Body of pancreas (tissue), 4 donors: ENCODE results near the gene PITX2. TPM values are rescaled to one million over a fixed set of nuclear protein-coding genes. Genes with fewer than 3 reads are reported as not detected.

Source experiments
- ATAC-seq: fragments of 150-250 bp; one replicate; pipeline ENCODE4 v1.9.1; 2016
- DNase-seq, 4 donors: peaks; one replicate each; pipeline ENCODE4 v3.0.0-alpha.2; 2019
- H3K27ac ChIP-seq, 4 donors: fragments of 200-600 bp; sonication (generic); 1 replicate in 3 of 4; 2 replicates in 1 of 4; pipeline versions ENCODE4 v1.5.1 to v1.6.1; 2016 to 2019; ENCODE audit warnings: mild to moderate bottlenecking in 1 of 4, mixed read lengths in 1 of 4, moderate library complexity in 1 of 4
- H3K27me3 ChIP-seq, 2 donors: fragments of 200-600 bp; sonication (generic); one replicate each; pipeline ENCODE4 v1.6.0; 2016; ENCODE audit warnings: mild to moderate bottlenecking in 1 of 2
- H3K36me3 ChIP-seq, 2 donors: fragments of 200-600 bp; sonication (generic); replicated peaks in 1 of 2; 2 replicates each; pipeline ENCODE4 v1.5.1; 2016; ENCODE audit warnings: low read depth in 2 of 2; ENCODE audit not compliant: insufficient read depth in 1 of 2
- H3K4me1 ChIP-seq: fragments of 200-600 bp; sonication (generic); one replicate; pipeline ENCODE4 v1.6.0; 2016
- H3K4me3 ChIP-seq, 2 donors: fragments of 200-600 bp; sonication (generic); 1 replicate in 1 of 2; 2 replicates in 1 of 2; pipeline ENCODE4 v1.5.1; 2016 to 2019
- H3K9me3 ChIP-seq, 3 donors: fragments of 200-600 bp; sonication (generic); 1 replicate in 2 of 3; 2 replicates in 1 of 3; pipeline ENCODE4 v1.5.1; 2016
- POLR2A ChIP-seq, 3 donors: fragments of 450-650 bp; IDR thresholded peaks; one replicate each; pipeline ENCODE4 v1.6.1; 2016; ENCODE audit warnings: antibody characterized with exemption in 3 of 3, mild to moderate bottlenecking in 2 of 3
- WGBS, 2 donors: methylation state at CpG; one replicate each; pipeline ENCODE4 v1.1.5; 2017; 5-methylcytosine and 5-hydroxymethylcytosine counted together
- intact Hi-C: fragments of 100-400 bp; cut with DNase I; formaldehyde crosslinking; loops from one replicate; pipeline ENCODE4 v1.15.1; 2023
- total RNA-seq, 2 donors: library from RNA; depleted of rRNA; stranded (reverse); fragments of >200 nt; gene quantifications; one replicate each; pipeline ENCODE4 v1.1.0, GENCODE V29; 2016
- TF ChIP-seq, protein P1 (sequence below), 7 experiments: fragments of 450-650 bp in 4 of 7; fragments of 200-600 bp in 3 of 7; sonication (generic) in 3 of 7; IDR thresholded peaks; one replicate each; pipeline ENCODE4 v1.5.1; 2016 to 2019; ENCODE audit warnings: antibody characterized with exemption in 7 of 7

PITX2 gene
- total RNA-seq, 2 donors from 2014 or later = not detected

DNA sequence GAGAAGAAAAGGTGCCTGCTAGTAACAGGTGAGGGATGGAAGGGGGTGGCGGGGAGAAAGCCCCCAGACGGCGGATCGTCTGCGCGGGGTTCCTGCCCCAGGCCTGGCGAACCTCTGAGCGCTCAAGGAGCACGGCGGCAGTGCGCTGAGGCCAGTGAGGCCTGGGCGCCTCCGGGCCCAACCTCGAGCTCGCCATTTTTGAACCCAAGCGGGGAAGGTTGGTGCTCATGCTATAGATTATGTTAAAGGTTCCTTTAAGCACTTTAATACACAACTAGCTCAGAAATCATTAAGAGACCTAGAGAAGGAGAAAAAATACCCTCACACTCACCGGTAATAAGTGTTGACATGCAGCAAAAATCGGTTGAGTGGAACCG, 7.9 kb downstream of the PITX2 start:
- intact Hi-C loops = no loop called here
- H3K9me3 ChIP-seq = peaks cover 0 to 2% (median 0%) of the 10 kb centered on the region in 3 donors
- 13 to 31% methylated on average over 13 to 19 of the region's 19 CpGs for WGBS, 2 donors
- TF ChIP-seq POLR2A (IDR thresholded peaks at IDR 0.05) = no peak
- TF ChIP-seq, protein P1, sequence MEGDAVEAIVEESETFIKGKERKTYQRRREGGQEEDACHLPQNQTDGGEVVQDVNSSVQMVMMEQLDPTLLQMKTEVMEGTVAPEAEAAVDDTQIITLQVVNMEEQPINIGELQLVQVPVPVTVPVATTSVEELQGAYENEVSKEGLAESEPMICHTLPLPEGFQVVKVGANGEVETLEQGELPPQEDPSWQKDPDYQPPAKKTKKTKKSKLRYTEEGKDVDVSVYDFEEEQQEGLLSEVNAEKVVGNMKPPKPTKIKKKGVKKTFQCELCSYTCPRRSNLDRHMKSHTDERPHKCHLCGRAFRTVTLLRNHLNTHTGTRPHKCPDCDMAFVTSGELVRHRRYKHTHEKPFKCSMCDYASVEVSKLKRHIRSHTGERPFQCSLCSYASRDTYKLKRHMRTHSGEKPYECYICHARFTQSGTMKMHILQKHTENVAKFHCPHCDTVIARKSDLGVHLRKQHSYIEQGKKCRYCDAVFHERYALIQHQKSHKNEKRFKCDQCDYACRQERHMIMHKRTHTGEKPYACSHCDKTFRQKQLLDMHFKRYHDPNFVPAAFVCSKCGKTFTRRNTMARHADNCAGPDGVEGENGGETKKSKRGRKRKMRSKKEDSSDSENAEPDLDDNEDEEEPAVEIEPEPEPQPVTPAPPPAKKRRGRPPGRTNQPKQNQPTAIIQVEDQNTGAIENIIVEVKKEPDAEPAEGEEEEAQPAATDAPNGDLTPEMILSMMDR (IDR thresholded peaks at IDR 0.05) = no peak
- DNase-seq (no peak), ATAC-seq (no peak)
- H3K4me3 ChIP-seq = no peak overlapping the region
- H3K4me1 ChIP-seq = peaks cover 28% of the 10 kb centered on the region
- no peak overlapping the region for H3K27ac ChIP-seq
- peaks cover 3 to 69% of the 10 kb centered on the region in 2 donors for H3K27me3 ChIP-seq
- no peaks in the 10 kb centered on the region for H3K36me3 ChIP-seq

DNA sequence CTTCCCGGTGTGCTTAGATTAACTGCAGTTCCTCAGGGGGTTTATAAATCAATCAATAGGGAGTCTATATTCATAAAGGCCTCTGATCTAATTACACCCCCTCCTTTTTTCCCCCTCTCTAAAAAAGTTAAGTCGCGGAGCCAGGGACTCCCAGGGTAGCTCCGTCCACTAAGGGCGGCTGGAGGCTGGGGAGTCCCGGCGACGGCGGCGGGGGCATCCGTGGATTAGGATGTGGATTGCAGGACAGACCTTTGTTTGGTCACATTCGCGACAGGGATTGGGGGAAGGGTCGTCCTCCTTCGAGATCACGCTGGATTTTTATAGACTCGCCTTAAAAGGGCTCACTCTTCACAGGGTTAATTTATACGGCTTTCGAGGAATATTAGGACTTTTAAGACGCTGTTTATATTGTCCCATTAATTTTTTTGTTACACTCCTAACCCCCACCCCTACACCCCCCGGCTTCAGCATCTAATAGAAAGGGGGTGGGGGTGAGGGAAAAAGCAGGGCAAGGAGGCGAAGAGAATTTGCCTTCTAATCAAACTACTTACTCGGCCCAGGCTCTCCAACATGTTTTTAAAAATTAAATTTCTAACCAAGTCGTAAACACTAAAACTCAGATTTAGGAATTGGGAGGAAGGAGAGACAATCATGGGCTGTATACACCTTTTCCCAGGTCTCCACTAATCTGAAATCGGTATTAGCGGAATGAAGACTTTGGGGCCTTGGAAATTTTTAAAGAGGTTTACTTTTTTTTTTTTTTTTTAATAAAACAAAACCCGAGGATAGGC, 8.5 kb downstream of the PITX2 start:
- H3K4me1 ChIP-seq = peaks cover 26% of the 10 kb centered on the region
- no peak for TF ChIP-seq POLR2A (IDR thresholded peaks at IDR 0.05)
- TF ChIP-seq, protein P1 (IDR thresholded peaks at IDR 0.05) = no peak
- DNase-seq = no peak

DNA sequence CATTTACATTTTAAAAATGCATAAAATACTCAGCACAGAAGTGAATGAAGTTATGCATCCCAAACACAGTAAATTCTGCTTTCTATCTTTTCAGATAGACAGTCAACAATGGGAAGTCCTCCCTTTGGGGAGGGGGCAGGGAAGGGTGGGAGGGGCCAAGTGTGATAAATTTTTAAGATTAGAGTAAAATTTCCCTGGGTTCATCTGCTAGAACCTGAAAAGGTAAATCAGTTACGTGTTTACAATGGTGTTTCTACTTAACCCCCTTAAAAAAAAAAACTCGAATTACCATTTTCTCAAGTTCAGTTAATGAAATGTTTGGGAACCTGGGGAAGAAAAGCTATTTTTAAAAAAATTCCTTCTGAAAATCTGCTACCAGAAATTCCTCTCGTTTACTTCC, 9.1 kb downstream of the PITX2 start:
- Histone ChIP-seq H3K4me1 (peaks cover 22% of the 10 kb centered on the region), H3K4me3 (no peak overlapping the region), H3K27me3 (peaks cover 3 to 58% of the 10 kb centered on the region in 2 donors), H3K27ac (no peak overlapping the region), H3K36me3 (no peaks in the 10 kb centered on the region), H3K9me3 (peaks cover 0 to 2% (median 0%) of the 10 kb centered on the region in 3 donors)
- WGBS, 2 donors = 6 to 18% methylated on average over 3 of the region's 3 CpGs
- ATAC-seq (no peak), DNase-seq (no peak)
- TF ChIP-seq, protein P1 (IDR thresholded peaks at IDR 0.05) = no peak
- no peak for TF ChIP-seq POLR2A (IDR thresholded peaks at IDR 0.05)
- intact Hi-C loops = no loop called here

More for the DNA sequence above, 8.5 kb downstream of the PITX2 start:
- H3K9me3 ChIP-seq = peaks cover 0 to 2% (median 0%) of the 10 kb centered on the region in 3 donors
- H3K36me3 ChIP-seq = no peaks in the 10 kb centered on the region
- intact Hi-C loops = no loop called here
- WGBS, 2 donors = 11 to 15% methylated on average over 27 of the region's 27 CpGs
- H3K4me3 ChIP-seq = no peak overlapping the region
- H3K27me3 ChIP-seq = peaks cover 3 to 65% of the 10 kb centered on the region in 2 donors
- ATAC-seq = no peak
- no peak overlapping the region for H3K27ac ChIP-seq

DNA sequence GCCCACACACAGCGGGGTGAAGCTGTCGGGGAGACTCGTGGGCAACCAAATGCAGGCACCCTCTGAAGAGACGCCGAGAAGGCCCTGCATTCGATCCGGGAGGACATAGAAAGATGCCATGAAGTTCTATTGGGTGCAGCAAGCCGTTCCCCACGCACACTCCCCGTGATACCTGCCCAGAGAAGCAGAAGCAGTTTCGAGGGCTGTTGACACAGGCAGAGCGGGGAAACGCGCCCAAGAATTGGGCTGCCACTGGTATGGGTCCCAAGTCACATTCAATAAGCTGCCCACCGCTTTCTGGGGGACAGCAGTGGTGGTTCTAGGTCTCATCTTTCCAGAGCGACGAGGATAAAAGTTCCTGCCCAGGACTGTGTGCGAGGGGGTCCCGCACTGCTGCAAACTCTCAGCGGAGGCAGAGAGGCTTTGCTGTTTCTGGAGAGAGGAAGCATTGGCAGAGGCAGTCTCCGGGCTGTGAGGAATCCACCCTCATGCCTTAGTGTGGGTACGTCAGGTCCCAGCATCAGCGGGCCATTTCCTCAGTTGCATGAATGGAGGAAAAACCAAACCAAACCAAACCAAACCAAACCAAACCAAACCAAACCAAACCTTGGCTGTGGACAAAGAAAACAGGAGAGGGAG, 10.1 kb downstream of the PITX2 start:
- Histone ChIP-seq H3K9me3 (peaks cover 0 to 2% (median 0%) of the 10 kb centered on the region in 3 donors), H3K27me3 (peaks cover 3 to 48% of the 10 kb centered on the region in 2 donors), H3K4me3 (no peak overlapping the region), H3K4me1 (peaks cover 16% of the 10 kb centered on the region), H3K27ac (no peak overlapping the region), H3K36me3 (no peaks in the 10 kb centered on the region)
- ATAC-seq (no peak), DNase-seq (no peak)
- no peak for TF ChIP-seq POLR2A (IDR thresholded peaks at IDR 0.05)
- TF ChIP-seq, protein P1 (IDR thresholded peaks at IDR 0.05) = no peak
- 5 to 9% methylated on average over 19 to 23 of the region's 23 CpGs for WGBS, 2 donors
- intact Hi-C loops = no loop called here
